Measurements from ENCODE around the gene SIAH2. TPM values are rescaled to one million over a fixed set of nuclear protein-coding genes. Genes with fewer than 3 reads are reported as not detected.

SIAH2 gene
- total RNA-seq, 1 experiment from 2014 or later: 24.0 TPM

- no TSS peak for BruUV-seq (replicated peaks)
- ATAC-seq (no peak), DNase-seq (ENCODE audit: low read depth, low spot score) (no peak)
- Histone ChIP-seq H3K9me3 (ENCODE audit: control insufficient read depth, insufficient read depth, low read depth, low read length) (no peaks in the 10 kb centered on the region), H3K27me3 (ENCODE audit: control insufficient read depth, insufficient read depth, low read length) (no peaks in the 10 kb centered on the region), H3K36me3 (ENCODE audit: control insufficient read depth, insufficient read depth, low read length) (no peaks in the 10 kb centered on the region), H3K4me1 (ENCODE audit: control insufficient read depth, insufficient read depth, low read length) (peaks cover 3% of the 10 kb centered on the region; the same call in 1 of the 2 replicates), H3K27ac (ENCODE audit: low read length) (no peak overlapping the region), H3K4me3 (ENCODE audit: low read depth in 2 of 2, low read length in 2 of 2) (no peak overlapping the region)
- ChIA-PET POLR2A (no interaction called here), CTCF (no interaction called here)
- TF ChIP-seq POLR2AphosphoS5 (IDR thresholded peaks at IDR 0.05; ENCODE audit: low read depth, low read length) (no peak), SIN3A (IDR thresholded peaks at IDR 0.05; ENCODE audit: borderline replicate concordance, insufficient read depth, low read depth, low read length) (no peak), TCF7L2 (IDR thresholded peaks at IDR 0.05; ENCODE audit: low read depth, low read length) (no peak)
- in situ Hi-C loops (cut with HindIII; ENCODE audit: low pct_unique_long_range_greater_than_20kb, low sequenced_read_pairs): no loop called here
- intact Hi-C loops (cut with micrococcal nuclease; ENCODE audit: unreplicated experiment): loop anchor here (10.0 kb wide), 1 partner anchor 55 kb away; no protein-coding TSS in a partner anchor
Measured at GRCh38 chr3:150739877-150740645, 22.9 kb downstream of the SIAH2 start.

DNA sequence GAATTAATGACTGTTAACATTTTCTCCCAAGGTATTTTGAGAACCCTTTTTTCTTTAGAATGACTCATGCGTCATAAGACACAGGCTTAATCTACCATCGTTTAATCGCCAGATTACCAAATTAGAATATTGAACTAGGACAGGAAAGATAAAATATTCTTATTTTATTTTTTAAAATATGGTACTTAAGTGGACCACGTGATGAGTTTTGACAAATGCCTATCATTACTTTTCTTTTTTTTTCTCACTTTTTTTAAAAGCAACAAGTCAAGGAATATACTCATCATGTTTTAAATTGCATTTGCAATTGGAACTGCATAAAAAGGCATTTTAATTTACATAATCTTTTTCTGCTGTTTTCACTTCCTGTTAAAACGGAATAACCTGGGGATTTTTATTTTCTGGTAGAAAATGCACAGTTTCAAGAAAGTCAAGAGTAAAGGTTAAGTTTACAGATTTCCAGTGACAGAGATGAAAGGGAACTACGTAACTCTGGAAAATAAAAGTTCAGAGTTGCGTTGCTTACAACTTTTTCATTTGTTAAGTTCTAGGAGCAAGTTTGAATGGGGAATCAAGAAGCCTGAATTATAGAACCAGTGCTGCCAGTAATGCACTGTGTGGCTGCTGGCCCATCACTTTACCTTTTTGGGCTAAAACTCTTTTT is 23.6 kb downstream of the SIAH2 start:
- Histone ChIP-seq H3K27ac (ENCODE audit: low read length) (no peak overlapping the region), H3K9me3 (ENCODE audit: control insufficient read depth, insufficient read depth, low read depth, low read length) (no peaks in the 10 kb centered on the region), H3K4me3 (ENCODE audit: low read depth in 2 of 2, low read length in 2 of 2) (no peak overlapping the region), H3K36me3 (ENCODE audit: control insufficient read depth, insufficient read depth, low read length) (no peaks in the 10 kb centered on the region), H3K4me1 (ENCODE audit: control insufficient read depth, insufficient read depth, low read length) (no peaks in the 10 kb centered on the region), H3K27me3 (ENCODE audit: control insufficient read depth, insufficient read depth, low read length) (no peaks in the 10 kb centered on the region)
- in situ Hi-C loops (cut with HindIII; ENCODE audit: low pct_unique_long_range_greater_than_20kb, low sequenced_read_pairs): no loop called here
- BruUV-seq (replicated peaks): no TSS peak
- ATAC-seq: no peak
- intact Hi-C loops (cut with micrococcal nuclease; ENCODE audit: unreplicated experiment): no loop called here
- ChIA-PET CTCF (no interaction called here), POLR2A (no interaction called here)
- TF ChIP-seq, protein P1, sequence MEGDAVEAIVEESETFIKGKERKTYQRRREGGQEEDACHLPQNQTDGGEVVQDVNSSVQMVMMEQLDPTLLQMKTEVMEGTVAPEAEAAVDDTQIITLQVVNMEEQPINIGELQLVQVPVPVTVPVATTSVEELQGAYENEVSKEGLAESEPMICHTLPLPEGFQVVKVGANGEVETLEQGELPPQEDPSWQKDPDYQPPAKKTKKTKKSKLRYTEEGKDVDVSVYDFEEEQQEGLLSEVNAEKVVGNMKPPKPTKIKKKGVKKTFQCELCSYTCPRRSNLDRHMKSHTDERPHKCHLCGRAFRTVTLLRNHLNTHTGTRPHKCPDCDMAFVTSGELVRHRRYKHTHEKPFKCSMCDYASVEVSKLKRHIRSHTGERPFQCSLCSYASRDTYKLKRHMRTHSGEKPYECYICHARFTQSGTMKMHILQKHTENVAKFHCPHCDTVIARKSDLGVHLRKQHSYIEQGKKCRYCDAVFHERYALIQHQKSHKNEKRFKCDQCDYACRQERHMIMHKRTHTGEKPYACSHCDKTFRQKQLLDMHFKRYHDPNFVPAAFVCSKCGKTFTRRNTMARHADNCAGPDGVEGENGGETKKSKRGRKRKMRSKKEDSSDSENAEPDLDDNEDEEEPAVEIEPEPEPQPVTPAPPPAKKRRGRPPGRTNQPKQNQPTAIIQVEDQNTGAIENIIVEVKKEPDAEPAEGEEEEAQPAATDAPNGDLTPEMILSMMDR (IDR thresholded peaks at IDR 0.05): no peak
- no peak for TF ChIP-seq REST (IDR thresholded peaks at IDR 0.05; ENCODE audit: insufficient read depth in 1 of 2, low read depth in 2 of 2, low read length in 1 of 2)
- no peak for TF ChIP-seq SIN3A (IDR thresholded peaks at IDR 0.05; ENCODE audit: borderline replicate concordance, insufficient read depth, low read depth, low read length)
- no peak for TF ChIP-seq POLR2AphosphoS5 (IDR thresholded peaks at IDR 0.05; ENCODE audit: low read depth, low read length)
- no peak for TF ChIP-seq TCF7L2 (IDR thresholded peaks at IDR 0.05; ENCODE audit: low read depth, low read length)
- DNase-seq (ENCODE audit: low read depth, low spot score): no peak
